Ishikawa (cell line): ENCODE data around the gene EPHB1.

Experiments used
- EP300 ChIP-seq: IDR thresholded peaks from 2 replicates; pipeline ENCODE4 v1.6.1; 2012; ENCODE audit warnings: borderline replicate concordance
- FOXM1 ChIP-seq: IDR thresholded peaks from 2 replicates; pipeline ENCODE4 v1.6.1; 2012; ENCODE audit warnings: low read depth, borderline replicate concordance
- MAX ChIP-seq: IDR thresholded peaks from 2 replicates; pipeline ENCODE4 v1.6.1; 2012
- REST ChIP-seq: IDR thresholded peaks from 2 replicates; pipeline ENCODE4 v1.6.1; 2012; ENCODE audit warnings: low read depth, mild to moderate bottlenecking
- TAF1 ChIP-seq: IDR thresholded peaks from 2 replicates; pipeline ENCODE4 v1.6.1; 2012; ENCODE audit warnings: low read depth, mild to moderate bottlenecking
- YY1 ChIP-seq: IDR thresholded peaks from 2 replicates; pipeline ENCODE4 v1.6.1; 2012; ENCODE audit warnings: low read depth
- ZBTB7A ChIP-seq: IDR thresholded peaks from 2 replicates; pipeline ENCODE4 v1.6.1; 2012; ENCODE audit warnings: low read depth

GRCh38 chr3:135009014-135009413 is 214.0 kb downstream of the EPHB1 start:
- no peak for TF ChIP-seq FOXM1
- TF ChIP-seq EP300: no peak
- TF ChIP-seq REST: no peak
- no peak for TF ChIP-seq MAX
- no peak for TF ChIP-seq YY1
- no peak for TF ChIP-seq ZBTB7A
- no peak for TF ChIP-seq TAF1
